ENCODE results near the gene NHS.
"Not testable (repeated sequence)": the region's sequence is repeated elsewhere in the genome, so short reads cannot be mapped to it uniquely, and the experiment has no call there.

Gene NHS

DNA sequence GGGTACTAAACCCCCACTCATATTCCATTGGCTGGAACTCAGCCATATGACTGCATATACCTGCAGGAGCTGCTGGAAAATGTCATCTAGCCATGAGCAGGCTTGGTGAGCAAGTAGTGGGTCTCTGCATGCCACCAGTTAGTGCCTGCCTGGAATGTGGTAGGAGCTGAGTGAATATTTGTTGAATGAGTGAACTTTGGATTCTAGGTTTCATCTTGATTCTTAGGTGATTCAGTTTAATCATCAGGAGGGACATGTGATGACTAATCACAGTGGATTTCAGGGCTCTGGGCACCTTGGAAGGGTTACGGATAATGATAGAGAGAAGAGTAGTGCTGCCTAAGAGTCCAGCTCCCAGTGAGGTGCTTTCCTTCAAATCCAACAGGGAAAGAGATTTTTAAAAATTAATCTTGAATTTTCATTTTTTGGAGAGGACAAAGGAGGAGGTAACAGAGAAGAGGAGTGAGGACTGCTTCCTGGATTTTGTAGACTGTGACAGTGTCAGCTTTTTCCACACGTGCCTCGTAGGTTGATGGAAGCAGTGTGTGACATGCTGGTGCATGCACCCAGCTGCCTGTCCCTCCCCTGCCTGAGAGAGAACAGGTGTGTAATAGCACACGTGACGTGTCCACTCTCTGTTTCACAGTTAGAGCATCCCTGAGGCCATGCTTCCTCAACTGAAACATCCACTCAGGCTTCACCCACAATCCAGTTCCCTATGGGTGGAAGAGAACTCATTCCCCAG is 30.4 kb downstream of the NHS start:
- no peak for DNase-seq (ENCODE audit: low read depth in 2 of 2)

DNA sequence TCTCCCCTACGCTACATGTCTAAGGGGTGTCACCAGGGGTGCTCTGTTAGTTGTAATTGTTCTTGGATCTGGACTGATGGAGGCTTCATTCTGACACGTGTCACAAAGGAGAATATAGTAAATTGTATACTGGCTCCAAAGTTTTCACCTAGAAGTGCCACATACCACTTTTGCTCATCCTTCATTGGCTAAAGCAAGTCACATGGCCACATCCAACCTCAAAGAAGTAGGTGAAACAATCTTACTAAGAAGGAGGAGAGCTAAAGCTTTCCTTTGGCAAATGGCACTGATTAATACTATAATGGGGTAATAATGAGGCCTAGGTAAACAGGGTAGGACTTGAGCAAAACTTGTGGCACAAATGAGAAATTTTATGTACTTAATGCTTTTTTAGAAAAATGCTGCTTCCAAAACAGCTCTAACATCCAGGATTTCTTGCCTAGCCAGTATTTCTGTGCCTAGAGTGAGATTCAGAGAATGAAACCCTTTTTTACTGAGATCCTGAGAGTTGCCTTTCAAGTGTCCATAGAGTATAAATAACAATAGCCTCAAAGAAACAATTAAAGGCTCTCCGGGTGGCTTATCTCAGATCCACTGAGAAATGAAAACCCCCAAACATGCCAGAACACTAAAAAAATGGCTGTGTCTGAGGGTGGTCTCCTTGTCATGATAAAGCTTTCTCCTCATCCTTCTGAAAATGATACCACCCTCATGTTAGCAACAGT is 34.7 kb downstream of the NHS start:
- no peak for DNase-seq (ENCODE audit: low read depth in 2 of 2)

DNA sequence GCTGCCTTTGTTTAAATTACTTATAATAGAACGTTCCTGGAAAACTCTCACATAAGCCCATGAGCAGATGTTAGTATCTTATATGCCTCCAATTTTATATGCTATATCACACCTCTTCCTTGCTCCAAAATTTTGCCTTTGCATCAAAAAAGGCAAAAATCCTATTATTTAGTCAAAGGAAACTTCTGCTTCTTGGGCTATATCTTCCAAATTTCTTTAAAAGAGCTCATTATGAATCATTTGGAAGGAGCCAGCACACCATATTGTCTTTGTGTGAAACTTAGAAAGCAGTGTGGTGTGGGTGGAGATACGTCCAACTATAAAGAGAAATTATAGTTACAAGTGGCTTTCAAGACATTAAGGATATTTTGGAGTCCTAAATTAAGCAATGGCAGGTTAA is 35.7 kb downstream of the NHS start:
- DNase-seq (ENCODE audit: low read depth in 2 of 2): no peak

DNA sequence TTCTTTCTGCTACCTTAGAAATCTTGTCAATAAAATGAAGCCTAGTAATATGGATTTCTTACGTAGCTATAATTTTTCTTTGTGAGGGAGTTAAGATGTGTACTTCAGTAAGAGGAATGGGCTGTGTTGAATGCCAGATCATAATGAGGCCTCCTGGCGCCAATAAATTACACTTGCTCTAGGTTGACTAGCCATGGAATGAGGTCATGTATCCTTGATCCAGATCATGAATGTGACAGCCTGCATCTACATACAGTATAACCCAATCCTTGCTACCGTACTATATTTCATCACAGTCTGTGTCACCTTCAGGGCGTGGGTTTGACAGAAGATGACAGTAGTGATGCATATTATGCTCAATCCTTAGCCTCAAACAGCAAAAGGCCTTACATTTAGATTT is 36.2 kb downstream of the NHS start:
- DNase-seq (ENCODE audit: low read depth in 2 of 2): no peak

DNA sequence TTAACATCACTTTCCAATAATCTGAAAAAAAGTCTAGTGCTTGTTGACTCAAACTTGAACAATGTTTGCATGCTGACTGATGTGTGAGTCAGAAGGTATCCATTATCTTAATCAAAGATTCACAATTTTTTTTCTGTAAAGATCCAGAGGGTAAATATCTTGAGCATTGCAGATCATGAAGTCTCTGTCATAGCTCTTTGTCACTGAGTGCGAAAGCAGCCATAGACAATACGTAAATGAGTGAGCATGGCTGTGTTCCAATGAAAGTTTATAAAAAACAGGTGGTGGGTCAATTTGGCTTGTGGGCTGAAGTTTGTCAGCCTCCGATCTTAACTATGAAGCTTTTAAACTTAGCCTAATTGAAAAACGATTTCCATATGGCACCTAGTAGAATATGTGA is 37.7 kb downstream of the NHS start:
- no peak for DNase-seq (ENCODE audit: low read depth in 2 of 2)

DNA sequence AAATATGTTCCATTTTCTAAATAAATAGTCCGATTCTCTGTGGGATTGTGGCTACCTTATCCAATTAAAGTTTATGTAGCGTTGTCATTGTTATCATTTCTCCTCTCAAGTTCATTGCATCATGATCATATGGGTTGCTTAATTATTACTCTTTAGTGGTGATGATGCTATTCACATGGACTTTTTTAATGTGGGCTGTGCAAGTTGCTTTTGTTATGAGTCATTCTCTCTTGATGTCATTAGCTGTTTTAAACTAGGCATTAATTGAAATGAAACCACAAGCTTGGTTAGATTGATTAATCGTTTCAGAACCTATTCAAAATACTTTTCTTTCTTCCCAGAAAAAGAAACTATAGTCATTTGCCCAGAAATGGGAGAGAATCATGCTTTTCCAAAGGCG is 38.2 kb downstream of the NHS start:
- DNase-seq (ENCODE audit: low read depth in 2 of 2): no peak

DNA sequence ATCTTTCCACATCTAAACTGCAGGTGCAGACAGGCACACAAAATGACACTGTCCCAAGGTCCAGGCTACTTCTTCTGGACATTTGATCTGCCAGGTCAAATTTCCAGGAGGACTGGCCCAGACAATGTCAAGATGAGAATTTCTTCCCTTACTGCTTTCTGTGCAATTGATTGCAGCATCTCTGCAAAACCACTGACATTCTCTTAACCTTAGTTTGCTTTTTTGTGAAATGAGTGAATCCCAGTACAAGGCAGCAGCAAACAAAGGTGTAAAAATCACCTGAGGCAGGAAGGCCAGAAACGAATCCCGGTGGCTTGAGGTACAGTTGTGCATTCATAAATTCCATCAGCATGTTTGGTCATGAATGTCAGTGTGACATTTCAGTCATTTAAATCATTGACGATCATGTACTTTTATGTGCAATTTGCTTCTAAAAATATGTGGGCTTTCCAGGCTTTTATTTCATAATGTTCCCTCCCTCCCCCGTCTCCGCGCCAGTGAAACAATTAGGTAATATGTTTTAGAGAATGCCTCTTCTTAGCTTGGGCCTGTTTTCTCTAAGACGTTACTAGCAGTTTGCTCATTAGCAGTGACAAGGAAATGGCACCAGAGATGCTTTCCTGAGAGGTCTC is 39.1 kb downstream of the NHS start:
- no peak for DNase-seq (ENCODE audit: low read depth in 2 of 2)

DNA sequence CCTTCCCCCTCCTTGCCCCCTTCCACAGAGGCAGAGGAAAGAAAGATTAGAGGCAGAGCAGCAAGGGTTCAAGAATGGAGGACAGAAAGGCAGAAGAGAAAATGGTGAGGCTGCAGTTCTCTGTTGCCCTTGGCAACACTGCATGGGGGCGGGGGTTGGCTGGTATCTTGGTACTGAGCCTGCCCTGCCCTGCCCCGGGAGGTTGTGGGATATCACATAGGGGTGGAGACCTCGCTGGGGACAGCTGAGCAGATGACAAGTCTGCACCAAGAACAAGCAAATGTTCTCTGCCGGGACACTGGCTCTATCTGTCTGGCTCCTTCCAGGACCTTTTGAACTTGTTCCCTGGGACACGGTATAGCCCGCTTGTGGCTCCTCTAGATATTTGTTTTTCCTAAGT is 39.8 kb downstream of the NHS start:
- DNase-seq (ENCODE audit: low read depth in 2 of 2): no peak

DNA sequence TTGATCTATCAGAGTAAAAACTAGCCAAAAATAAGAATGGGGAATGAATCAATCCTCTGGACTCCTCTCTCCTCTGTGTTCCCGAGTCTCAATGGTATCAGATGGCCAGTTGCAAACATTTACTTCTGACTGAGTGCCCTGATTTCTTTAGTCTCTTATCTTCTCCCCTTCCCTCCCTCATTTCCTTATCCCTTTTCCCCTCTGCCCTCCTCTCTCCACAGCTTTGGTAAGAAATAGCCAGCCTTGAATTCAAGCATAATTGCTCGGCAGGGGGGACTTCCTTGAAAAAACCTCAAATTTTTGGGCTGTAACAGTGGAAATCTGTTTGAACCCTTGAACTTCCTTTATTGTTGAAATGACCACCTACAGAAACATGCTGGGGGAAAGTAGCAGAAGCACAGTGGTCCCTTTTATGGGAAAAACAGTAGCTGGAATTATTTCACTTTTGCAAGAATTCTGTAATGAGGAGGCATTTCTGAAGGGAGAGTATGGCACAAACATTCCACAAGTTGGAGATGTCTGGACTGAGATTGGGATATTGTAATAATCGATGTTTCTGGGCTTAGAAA is 40.3 kb downstream of the NHS start:
- no peak for DNase-seq (ENCODE audit: low read depth in 2 of 2)

DNA sequence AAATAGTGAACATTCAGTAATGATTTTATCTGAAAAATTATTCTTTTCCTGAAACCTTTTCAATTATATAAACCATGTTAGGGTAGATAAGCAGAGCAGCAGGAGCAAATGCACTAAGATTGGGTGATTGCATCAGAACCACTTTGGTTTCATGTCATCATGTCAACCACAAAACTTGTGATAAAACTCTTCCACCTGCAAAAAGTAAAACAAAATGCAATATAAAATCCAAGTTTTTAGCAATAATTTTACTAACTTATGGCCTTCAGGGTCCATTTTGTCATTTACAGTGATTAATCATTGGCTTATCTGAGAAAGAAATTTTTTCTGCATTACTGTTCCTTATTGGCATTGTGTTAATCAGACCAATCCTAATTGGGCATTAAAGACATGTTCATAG is 42.4 kb downstream of the NHS start:
- DNase-seq (ENCODE audit: low read depth in 2 of 2): no peak

DNA sequence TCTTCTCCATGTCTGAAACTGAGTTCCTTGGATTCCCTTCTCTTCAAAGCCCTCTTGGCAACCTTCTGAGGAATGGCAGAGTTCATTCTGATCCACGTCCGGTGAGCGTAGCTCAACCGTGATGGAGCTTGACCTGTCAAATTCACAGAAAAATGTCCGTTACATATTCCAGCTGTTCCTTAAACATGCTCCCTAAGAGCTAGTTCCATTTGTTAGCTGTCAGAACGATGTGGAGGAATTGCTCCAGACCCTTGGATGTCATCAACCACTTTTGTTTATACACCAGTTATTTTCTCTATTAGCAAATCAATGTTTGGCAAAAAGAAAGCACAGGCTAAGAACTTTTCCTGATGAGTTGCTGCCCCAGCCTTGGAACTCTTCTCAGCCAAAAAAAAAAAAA is 50.1 kb downstream of the NHS start:
- DNase-seq (ENCODE audit: low read depth in 2 of 2): no peak

DNA sequence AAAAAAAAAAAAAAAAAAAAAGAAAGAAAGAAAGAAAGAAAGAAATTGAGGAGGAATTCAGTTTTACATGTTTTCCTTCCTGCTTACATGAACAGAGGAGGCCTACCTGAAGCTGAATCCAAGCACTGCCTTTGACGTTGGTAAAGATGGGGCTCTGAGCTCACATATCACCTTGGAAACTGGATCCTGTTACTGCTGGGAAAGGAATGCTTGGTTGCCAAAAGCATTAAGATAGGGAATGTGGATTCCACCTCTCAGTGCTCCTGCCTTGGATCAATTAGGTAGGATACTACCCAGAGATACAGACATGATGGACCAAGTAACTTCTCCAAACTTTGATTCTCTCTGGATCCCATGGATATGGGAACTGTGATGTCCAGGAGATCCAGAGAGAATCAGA is 50.6 kb downstream of the NHS start:
- DNase-seq (ENCODE audit: low read depth in 2 of 2): no peak

DNA sequence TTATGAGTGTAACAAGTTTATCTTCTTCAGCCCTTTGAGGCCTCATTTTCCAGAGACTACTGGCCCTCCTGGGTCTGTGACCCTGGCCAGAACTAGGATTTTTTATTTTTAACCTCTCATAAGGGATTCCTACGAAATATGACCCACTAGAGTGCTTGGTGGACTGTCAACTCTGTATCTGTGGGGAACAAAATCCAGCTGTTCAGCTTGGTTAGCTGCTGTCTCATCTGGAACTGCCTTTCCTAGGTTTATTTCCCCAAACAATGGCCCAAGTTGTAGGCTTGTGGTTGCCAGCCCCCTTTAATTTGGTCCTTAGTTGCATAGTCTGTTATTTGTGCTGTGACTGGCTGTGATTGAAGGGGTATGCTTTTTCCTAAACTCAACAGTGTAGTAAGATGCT is 56.2 kb downstream of the NHS start:
- no peak for DNase-seq (ENCODE audit: low read depth in 2 of 2)

DNA sequence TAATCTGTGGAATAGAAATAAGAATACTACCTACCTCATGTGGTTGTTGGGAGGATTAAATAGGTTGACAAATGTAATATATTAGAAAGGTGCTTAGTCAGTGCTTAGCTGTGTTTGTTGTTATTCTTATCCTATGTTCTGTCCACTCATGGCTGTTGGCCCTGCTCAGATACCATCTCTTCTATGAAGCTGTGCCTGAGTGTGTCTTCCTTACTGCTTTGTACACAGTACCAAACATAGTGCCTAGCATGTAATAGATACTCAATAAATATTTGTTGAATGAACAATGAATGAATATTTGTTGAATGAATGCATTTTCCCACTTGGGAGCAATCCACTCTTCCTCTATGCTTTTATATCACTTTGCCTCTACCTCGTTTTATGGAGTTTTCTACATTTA is 57.2 kb downstream of the NHS start:
- DNase-seq (ENCODE audit: low read depth in 2 of 2): no peak

DNA sequence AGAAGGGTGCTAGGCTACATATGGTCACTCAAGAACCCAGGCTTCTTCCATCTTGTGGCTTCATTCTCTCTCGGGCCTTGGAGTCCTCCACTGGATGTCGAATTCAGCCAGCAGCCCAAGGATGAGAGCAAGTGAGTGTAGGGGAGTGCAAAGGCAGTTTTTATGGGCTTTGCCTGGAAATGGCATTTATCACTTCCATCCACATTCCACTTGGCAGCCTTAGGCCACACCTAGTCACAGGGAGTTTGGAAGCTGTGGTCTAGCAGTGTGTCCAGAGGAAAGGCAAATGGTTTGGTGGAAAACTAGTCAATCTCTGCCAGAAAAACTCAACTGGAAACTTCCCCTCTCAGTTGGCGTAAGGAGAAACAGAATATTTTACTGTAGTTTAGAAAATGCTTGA is 59.0 kb downstream of the NHS start:
- no peak for DNase-seq (ENCODE audit: low read depth in 2 of 2)

DNA sequence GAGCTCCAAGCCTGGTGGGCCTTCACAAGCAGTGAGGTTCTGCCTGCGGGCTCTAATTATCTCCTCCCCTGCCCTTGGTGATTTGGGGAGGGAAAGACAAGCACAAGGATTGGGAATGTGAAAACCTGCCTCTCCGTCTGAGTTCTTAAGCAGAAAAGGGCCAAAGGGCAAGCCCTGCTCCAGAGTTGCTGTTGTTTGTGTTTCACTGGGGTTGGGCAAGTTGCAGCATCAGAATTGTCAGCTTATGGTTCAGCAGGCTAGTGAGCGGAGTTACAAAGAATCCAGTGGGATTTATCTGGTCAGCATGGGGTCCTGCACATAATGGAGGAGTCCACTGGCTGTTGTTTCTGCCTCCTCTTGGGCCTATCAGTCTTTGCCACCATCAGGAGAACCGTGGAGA is 60.5 kb downstream of the NHS start:
- DNase-seq (ENCODE audit: low read depth in 2 of 2): no peak

DNA sequence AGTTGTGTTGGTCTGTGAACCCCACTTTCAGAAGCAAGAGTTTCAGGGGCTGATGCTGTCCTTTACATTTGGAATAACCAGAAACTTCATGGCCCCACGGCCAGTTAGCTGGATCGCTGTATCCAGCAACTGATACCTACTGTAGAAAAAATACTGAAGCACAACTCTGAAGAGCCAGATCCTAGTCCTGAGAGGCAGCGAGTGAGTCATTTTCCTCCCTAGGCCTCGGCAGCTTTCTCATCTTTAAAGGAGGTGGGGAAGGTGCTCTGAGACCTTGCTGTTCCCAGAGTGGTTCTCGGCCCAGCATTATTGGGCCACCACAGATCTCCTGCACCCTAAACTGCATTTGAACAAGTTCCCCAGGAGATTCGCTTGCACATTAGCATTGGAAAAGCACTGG is 63.2 kb downstream of the NHS start:
- DNase-seq (ENCODE audit: low read depth in 2 of 2): no peak

DNA sequence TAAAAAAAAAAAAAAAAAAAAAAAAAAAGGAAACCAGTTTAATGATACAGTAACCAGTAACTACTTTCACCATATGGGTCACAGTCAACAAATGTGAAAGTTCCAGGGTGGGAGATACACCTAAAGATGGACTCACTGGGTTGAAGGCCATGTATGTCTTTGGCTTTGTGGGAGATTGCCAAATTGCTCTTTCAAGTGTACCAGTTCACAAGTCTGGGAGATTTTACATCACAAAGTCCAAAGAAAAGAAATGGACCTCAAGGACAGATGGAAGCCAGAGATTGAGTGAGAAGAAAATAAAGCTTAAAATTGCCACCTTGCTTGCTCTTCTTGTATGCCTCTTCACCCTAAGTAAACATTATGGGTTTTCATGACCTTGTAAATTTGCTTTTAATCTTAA is 65.3 kb downstream of the NHS start:
- DNase-seq (ENCODE audit: low read depth in 2 of 2): no peak

DNA sequence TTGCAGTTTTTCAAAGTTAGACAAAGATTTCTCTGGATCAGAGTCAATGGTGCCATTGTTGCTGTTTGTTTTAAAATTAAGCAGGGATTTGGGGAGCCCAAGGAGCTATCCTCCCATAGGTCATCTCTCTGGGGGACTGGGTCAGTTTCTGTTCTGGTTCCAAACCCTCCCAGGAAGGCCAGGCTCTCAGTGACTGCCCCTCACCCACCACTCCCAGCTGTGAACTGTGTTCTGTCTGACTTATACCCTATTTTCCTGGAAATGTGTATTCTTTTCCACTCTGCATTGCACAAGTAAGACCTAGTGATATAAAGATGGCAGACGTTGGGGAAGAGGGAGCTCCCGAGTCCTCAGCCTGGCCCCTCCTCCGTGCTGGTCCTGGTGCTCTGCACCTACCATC is 65.8 kb downstream of the NHS start:
- no peak for DNase-seq (ENCODE audit: low read depth in 2 of 2)

DNA sequence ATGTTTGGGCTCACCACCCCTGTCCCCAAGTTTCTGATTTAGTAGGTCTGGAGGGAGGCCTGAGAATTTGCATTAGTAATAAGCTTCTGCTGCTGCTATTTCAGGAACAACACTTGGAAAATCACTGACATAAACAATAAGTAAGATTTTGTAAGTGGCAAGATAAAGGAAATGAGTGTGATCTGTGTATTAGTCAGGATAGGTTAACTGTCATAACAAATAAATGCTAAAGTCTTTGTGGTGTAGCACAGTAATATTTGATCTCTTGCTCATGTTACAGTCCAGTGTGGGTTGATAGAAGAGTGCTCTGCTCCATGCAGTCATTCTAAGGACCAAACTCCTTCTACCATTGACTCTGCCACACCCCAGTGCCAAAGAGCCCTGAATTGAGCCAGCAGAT is 67.0 kb downstream of the NHS start:
- DNase-seq (ENCODE audit: low read depth in 2 of 2): no peak

DNA sequence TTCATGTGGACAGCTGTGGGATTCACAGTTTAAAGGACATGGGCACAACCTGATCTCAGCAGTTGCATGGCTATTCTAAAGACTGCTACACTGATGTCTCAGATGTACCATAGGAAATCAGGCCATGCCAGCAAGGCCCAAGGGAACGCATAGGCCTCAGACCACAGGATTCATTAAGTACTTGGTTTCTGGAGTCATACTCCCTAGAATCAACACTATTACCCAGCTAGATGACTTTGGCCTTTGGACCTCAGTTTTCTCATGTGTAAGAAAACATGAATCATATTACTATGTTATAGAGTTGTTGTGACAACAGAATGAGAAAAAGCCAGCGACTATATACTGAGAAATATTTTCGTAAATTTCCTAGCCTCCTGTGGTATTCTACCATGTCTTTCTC is 67.9 kb downstream of the NHS start:
- no peak for DNase-seq (ENCODE audit: low read depth in 2 of 2)

DNA sequence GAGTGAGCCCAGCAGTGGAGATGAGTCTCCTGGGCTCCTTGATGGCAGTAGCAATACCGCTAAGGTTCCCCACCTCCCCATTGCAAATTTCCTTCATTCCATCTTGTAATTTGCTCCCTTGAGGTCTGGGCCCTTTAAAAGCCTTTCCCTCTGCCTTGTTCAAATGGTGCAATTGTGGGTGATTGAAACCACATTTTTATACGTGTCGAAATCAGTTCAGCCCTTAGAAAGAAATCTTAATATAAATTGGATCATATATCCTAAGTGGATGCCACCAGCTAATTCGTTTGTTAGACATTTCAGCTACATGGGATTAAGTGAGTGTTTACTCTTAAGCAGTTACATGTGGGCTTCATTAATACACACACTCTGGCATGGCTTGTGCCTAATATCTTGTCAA is 68.6 kb downstream of the NHS start:
- DNase-seq (ENCODE audit: low read depth in 2 of 2): no peak

DNA sequence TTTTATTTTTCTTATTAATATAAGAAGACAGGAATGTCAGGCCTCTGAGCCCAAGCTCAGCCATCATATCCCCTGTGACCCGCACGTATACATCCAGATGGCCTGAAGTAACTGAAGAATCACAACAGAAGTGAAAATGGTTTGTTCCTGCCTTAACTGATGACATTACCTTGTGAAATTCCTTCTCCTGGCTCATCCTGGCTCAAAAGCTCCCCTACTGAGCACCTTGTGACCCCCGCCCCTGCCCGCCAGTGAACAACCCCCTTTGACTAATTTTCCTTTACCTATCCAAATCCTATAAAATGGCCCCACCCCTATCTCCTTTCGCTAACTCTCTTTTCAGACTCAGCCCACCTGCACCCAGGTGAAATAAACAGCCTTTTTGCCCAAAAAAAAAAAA is 71.3 kb downstream of the NHS start:
- DNase-seq (ENCODE audit: low read depth in 2 of 2): not testable (repeated sequence)
